ENCODE results near the gene CAMLG.
"Not testable (repeated sequence)": the region's sequence is repeated elsewhere in the genome, so short reads cannot be mapped to it uniquely, and the experiment has no call there.

The CAMLG gene

DNA sequence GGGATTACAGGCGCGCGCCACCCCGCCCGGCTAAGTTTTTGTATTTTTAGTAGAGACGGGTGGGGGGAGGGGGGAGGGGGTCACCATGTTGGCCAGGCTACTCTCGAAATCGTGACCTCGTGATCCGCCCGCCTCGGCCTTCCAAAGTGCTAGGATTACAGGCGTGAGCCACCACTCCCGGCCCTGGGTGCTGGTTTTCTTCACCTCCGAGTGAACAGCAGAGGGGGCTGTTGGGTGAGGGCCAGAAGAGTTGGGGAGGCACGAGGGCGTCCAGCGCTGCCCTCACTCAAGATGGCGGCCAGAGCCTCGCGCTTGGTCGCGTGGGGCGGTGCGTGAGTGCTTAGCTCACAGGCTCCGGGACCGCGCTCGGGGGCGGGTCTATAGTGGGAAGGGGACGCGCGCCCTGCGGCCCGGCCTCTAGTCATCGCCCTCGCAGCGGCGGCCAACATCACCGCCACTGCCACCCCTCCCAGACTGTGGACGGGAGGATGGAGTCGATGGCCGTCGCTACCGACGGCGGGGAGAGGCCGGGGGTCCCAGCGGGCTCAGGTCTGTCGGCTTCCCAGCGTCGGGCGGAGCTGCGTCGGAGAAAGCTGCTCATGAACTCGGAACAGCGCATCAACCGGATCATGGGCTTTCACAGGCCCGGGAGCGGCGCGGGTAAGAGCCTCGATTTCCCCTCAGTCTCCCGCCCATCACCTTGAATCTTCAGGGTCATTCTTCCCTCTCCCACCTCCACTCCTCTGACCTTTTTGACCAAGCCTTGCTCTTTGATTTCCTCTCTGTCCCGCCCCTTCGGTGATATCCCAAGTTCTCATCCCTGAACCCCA lies at the start of gene CAMLG:
CAMLG (plus strand) TSS at position 416 of the 830 bp plus-strand sequence; CDS start at position 489, 73 bp downstream.
- FAIRE-seq: peak; percentile 32

- not testable (repeated sequence) for FAIRE-seq
Measured at GRCh38 chr5:134690144-134690543, 48.2 kb upstream of the CAMLG start.

DNA sequence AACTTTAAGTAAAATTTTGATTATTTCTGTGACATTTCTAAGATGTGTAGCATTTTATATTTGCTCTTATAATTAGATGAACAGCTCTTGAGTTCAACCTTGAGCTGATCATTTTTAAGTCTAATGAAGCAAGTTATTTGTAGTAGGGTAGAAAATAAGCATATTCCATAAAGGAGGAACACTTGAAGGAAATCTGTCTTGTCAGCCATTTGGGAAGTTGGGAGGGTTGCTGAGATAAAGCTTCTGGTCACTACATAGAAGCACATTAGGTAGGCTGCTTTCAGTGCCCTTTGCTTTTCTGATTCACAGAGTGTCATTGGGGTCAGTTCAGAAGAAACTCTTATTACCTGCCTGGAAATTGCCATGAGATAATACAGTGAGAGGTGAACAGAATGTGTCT lies 45.6 kb upstream of the CAMLG start:
- FAIRE-seq: no peak

DNA sequence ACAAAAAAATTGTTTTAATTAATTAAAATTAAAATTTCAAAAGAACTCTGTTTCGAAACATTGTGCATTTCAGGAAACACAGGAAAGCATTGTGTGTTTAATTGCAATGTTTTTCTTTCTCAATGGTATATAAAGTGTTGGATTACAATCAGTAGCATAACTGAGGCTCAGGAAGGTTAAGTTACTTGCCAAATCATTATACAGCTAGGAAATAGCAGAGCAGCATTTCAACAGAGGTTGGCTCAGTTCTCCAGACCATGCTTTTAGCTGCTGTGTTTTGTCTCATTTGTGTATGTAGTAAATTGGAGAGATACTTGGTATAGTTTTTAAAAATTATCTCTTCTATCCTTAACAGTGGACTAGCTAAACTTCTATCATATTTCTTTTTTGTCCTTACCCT lies 30.0 kb upstream of the CAMLG start:
- no peak for FAIRE-seq

GRCh38 chr5:134714120-134714519 lies 24.2 kb upstream of the CAMLG start:
- no peak for FAIRE-seq

GRCh38 chr5:134714541-134714940 lies 23.8 kb upstream of the CAMLG start:
- no peak for FAIRE-seq

DNA sequence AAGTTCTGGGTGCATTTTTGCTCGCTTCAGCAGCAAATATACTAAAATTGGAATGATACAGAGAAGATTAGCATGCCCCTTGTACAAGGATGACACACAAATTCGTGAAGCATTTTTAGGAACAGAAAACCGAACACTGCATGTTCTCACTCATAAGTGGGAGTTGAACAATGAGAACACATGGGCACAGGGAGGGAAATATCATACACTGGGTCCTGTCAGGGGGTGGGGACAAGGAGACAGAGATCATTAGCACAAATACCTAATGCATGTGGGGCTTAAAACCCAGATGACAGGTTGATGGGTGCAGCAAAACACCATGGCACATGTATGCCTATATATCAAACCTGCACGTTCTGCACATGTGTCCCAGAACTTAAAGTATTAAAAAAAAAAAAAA lies 22.9 kb upstream of the CAMLG start:
- not testable (repeated sequence) for FAIRE-seq

DNA sequence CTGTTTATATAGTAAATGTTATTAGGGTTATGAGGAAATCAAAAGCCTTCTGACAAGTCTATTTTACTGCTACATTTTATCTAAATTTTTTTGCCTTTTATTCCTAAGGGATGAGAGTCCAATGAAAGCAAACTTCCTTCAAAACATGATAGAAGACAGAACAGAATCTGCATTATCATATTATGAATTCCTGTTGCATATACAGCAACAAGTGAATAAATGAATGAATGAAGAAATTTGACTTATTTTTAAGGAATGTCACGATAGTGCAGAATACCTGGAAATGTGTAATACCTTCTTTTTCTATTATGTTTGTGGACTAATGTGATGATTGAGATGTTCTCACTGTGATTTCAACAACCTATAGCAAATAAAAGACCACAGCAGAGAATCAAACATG lies 13.5 kb upstream of the CAMLG start:
- FAIRE-seq: no peak

GRCh38 chr5:134732819-134733218 lies 5.5 kb upstream of the CAMLG start:
- no peak for FAIRE-seq

DNA sequence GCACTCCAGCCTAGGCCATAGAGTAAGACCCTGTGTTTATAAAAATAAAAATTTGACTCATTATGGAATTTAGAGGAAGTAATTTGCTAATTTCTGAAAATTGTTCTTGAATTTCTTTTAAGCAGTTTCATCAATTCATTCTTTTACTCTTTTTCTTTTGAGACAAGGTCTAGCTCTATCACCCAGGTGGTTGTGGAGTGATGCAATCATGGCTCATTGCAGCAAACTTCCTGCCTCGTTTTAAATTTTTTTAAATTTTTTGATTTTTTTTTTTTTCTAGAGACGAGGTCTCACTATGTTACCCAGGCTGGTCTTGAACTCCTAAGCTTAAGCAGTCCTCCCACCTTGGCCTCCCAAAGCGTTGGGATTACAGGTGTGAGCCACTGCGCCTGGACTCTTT lies 3.1 kb upstream of the CAMLG start:
- no peak for FAIRE-seq

DNA sequence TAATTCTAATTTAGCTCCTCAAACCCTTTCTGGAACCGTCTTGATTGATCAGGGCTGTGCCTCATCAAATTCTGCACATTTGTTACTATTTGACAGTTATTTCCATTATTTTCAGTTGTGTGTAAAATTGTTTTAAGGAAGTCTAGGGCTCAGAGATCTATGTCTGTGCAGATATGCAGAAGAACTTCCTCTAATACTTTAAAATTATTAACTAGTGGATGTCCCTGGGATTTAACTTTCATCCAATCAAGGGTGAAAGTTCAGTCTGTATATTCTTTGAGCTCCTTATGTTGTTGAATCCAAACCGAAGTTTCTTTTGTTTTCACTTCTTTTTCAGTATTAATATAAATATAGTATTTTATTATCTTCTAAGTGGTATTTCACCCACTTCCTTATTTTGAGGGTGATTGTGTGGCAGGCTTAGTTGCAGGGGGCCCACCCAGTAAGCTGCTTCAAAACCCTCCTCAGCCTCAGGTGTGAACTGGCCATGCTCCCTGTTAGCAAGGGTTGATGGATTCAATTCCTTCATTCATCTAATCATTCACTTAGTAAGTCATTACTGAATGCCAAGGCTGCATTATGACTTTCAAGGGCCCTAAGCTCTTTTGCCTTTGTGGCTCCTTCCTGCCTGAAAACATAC lies 2.1 kb upstream of the CAMLG start:
- FAIRE-seq: no peak

DNA sequence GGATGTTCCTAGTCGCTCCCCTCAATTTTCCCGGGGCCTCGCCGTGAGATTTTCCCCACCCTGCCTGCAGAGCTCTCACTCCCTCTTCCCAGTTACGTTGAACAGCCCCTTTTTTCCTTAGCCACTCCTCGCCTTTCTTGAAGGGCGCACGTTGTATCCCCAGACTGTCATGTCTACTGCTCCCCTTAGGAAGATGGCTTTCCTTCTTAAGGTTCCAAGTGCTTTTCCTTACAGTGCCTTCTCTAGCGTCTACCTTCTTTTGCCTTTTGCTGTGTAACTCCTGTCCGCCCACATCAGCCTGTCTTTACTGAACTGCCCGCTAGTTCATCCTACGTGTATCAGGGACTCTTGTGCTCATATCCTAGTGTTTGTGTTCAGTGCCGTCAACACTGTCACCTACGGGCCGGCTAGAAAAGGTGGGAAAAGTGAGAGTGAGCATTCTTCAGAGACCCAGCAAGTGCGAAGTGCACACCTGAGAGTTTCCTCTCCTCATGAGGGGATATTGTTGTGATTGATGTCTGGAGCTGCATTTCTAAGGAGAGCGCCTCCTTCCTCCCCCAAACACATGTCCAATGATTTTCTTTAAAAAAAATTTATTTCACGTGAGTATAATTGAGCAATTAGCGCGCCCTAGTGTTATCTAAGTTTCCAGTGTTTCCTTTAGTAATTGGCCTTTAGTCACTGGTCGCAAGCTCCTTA lies 764 bp downstream of the CAMLG start:
- no peak for FAIRE-seq

GRCh38 chr5:134741052-134741451 lies 2.7 kb downstream of the CAMLG start:
- no peak for FAIRE-seq

DNA sequence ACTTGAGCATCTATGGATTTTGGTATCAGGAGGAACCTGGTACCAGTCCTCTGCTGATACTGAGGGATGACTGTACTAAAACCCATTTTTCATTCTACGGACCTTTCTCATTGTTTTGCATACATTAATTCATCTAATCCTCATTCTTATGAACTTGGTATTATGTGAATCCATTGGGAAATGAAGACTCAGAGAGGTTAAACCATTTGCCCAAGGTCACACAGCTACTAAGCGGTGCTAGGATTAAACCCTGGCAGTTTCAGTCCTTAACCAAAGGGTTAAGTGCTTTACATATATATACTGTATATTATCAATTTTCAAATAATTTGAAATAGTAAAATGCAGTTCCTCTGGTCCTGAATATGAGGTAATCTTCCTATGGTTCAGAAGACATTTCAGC lies 3.8 kb downstream of the CAMLG start:
- no peak for FAIRE-seq

GRCh38 chr5:134749415-134749814 lies 11.1 kb downstream of the CAMLG start:
- FAIRE-seq: no peak

DNA sequence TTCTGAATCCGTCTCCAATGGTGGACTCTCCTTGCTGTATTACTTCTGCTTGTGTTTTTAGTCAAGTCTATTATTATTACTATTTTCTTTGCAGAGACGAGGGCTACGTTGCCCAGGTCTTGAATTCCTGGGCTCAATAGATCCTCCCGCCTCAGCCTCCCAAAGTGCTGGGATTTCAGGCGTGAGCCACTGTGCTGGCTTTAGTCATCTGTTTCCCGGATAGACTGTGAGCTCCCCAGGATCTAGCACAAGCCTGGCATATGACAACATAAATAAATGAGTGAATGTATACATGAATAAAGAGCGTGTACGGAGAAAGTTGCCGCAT lies 19.8 kb downstream of the CAMLG start:
- FAIRE-seq: no peak

- FAIRE-seq: no peak
Measured at GRCh38 chr5:134758504-134759341, 20.4 kb downstream of the CAMLG start, which contains the start of gene DDX46. DDX46 (plus strand) TSS chr5:134758779; CDS start chr5:134758939, 160 bp downstream.

GRCh38 chr5:134767528-134768291 lies 29.4 kb downstream of the CAMLG start:
- not testable (repeated sequence) for FAIRE-seq

DNA sequence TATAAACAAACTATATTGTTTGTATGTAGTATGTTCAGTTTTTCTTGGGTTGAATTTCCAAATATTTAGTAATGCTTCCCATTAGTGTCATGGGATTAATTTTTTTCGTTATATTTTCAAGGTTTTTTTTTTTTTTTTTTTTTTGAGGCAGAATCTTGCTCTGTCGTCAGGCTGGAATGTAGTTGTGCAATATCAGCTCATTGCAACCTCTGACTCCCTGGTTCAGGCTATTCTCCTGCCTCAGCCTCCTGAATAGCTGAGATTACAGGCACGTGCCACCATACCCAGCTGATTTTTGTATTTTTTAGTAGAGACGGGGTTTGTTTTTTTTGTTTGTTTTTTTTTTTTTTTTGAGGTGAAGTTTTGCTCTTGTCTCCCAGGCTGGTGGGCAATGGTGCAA lies 30.9 kb downstream of the CAMLG start:
- no peak for FAIRE-seq

- no peak for FAIRE-seq
Measured at GRCh38 chr5:134772461-134773125, 34.2 kb downstream of the CAMLG start.

DNA sequence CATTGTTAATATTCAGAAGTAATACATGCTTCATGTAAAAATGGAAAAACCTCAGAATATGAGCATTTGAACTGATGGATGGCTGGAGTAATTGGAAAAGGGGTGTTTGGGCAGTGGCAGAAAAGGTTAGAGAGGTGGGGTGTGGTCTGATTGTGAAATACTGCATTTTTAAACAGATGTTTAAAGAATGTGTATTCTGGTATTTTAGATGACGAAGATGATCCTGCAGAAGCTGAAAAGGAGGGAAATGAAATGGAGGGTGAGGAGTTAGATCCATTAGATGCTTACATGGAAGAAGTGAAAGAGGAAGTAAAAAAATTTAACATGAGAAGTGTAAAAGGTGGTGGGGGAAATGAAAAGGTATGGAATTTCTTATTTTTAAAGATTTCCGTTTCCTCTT lies 39.0 kb downstream of the CAMLG start:
- no peak for FAIRE-seq

Data from A204.1 (cell line).